ENCODE measurements around the gene PSMD4. TPM values are rescaled to one million over a fixed set of nuclear protein-coding genes. Genes with fewer than 3 reads are reported as not detected.

The PSMD4 gene
- total and polyA plus RNA-seq, 10 donors: 90.8 to 180 (median 133) TPM

GRCh38 chr1:151238467-151238739, 16.1 kb upstream of the PSMD4 start:
- Histone ChIP-seq H3K9me3 (no peaks in the 10 kb centered on the region), H3K27ac (peak overlapping the region in 2 of 8 donors; percentile 3 to 37), H3K4me1 (peaks cover 0 to 12% (median 0%) of the 10 kb centered on the region in 6 donors), H3K27me3 (replicated peaks in 1 of 7) (no peaks in the 10 kb centered on the region), H3K4me3 (no peak overlapping the region), H3K36me3 (peaks cover 0 to 100% (median 98%) of the 10 kb centered on the region in 6 donors)
- intact Hi-C loops (cut with DNase I; ENCODE audit: low total_unique reads): no loop called here
- TF ChIP-seq POLR2A (IDR thresholded peaks at IDR 0.05) (no peak), POLR2AphosphoS5 (IDR thresholded peaks at IDR 0.05) (no peak), CTCF (IDR thresholded peaks at IDR 0.05 in 8 of 11, conservative IDR thresholded peaks at IDR 0.05 in 3 of 11) (no peak)
- no peak for DNase-seq
- 76 to 96% (median 82%) methylated on average over 1 of the region's 1 CpG for WGBS, 5 donors

GRCh38 chr1:151242442-151242841, 12.1 kb upstream of the PSMD4 start:
- Histone ChIP-seq H3K27ac (no peak overlapping the region), H3K36me3 (peaks cover 4 to 100% (median 99%) of the 10 kb centered on the region in 6 donors), H3K9me3 (no peaks in the 10 kb centered on the region), H3K4me3 (no peak overlapping the region), H3K4me1 (peaks cover 0 to 7% (median 0%) of the 10 kb centered on the region in 6 donors), H3K27me3 (replicated peaks in 1 of 7) (no peaks in the 10 kb centered on the region)
- 88 to 100% (median 97%) methylated on average over 2 of the region's 2 CpGs for WGBS, 5 donors
- TF ChIP-seq POLR2A (IDR thresholded peaks at IDR 0.05) (no peak), CTCF (IDR thresholded peaks at IDR 0.05 in 8 of 11, conservative IDR thresholded peaks at IDR 0.05 in 3 of 11) (no peak), POLR2AphosphoS5 (IDR thresholded peaks at IDR 0.05) (no peak)
- DNase-seq: no peak
- intact Hi-C loops (cut with DNase I; ENCODE audit: low total_unique reads): no loop called here

GRCh38 chr1:151243683-151244216, 10.8 kb upstream of the PSMD4 start:
- intact Hi-C loops (cut with DNase I; ENCODE audit: low total_unique reads): no loop called here
- 88 to 93% (median 91%) methylated on average over 5 of the region's 5 CpGs for WGBS, 5 donors
- no peaks in the 10 kb centered on the region for H3K27me3 ChIP-seq (replicated peaks in 1 of 7)
- TF ChIP-seq POLR2AphosphoS5 (IDR thresholded peaks at IDR 0.05) (no peak), CTCF (IDR thresholded peaks at IDR 0.05 in 8 of 11, conservative IDR thresholded peaks at IDR 0.05 in 3 of 11) (no peak), POLR2A (IDR thresholded peaks at IDR 0.05) (no peak)
- H3K27ac ChIP-seq: no peak overlapping the region
- no peaks in the 10 kb centered on the region for H3K4me1 ChIP-seq
- no peak for DNase-seq
- H3K36me3 ChIP-seq: peaks cover 8 to 100% (median 99%) of the 10 kb centered on the region in 6 donors
- no peaks in the 10 kb centered on the region for H3K9me3 ChIP-seq
- no peak overlapping the region for H3K4me3 ChIP-seq

- WGBS, 5 donors: 85 to 98% (median 92%) methylated on average over 2 of the region's 2 CpGs
- peaks cover 8 to 91% (median 79%) of the 10 kb centered on the region in 6 donors for H3K36me3 ChIP-seq
Observed at GRCh38 chr1:151246786-151247185, 7.7 kb upstream of the PSMD4 start.

More at GRCh38 chr1:151246786-151247185, 7.7 kb upstream of the PSMD4 start:
- H3K27me3 ChIP-seq (replicated peaks in 1 of 7): no peaks in the 10 kb centered on the region
- H3K27ac ChIP-seq: no peak overlapping the region
- no peak for DNase-seq
- intact Hi-C loops (cut with DNase I; ENCODE audit: low total_unique reads): no loop called here
- TF ChIP-seq CTCF (IDR thresholded peaks at IDR 0.05 in 8 of 11, conservative IDR thresholded peaks at IDR 0.05 in 3 of 11) (no peak), POLR2A (IDR thresholded peaks at IDR 0.05) (no peak), POLR2AphosphoS5 (IDR thresholded peaks at IDR 0.05) (no peak)
- H3K9me3 ChIP-seq: no peaks in the 10 kb centered on the region
- peaks cover 0 to 4% (median 1%) of the 10 kb centered on the region in 6 donors for H3K4me1 ChIP-seq
- H3K4me3 ChIP-seq: no peak overlapping the region
